Upper lobe of right lung (tissue), 1 donor: Measurements from ENCODE around the gene MPST. TPM values are rescaled to one million over a fixed set of nuclear protein-coding genes. Genes with fewer than 3 reads are reported as not detected.

Experiments
- ATAC-seq: fragments of 200-7000 bp; cut with Tn5 transposase; one replicate; pipeline ENCODE4 v1.9.1; 2020; ENCODE audit warnings: mild to moderate bottlenecking, moderate library complexity
- DNase-seq: peaks from one replicate; pipeline ENCODE4 v3.0.0-alpha.2; 2020
- H3K27ac ChIP-seq: fragments of 200-600 bp; one replicate; pipeline ENCODE4 v1.8.0; 2022
- H3K27me3 ChIP-seq: fragments of 200-600 bp; one replicate; pipeline ENCODE4 v1.8.0; 2022; ENCODE audit warnings: mild to moderate bottlenecking
- H3K36me3 ChIP-seq: fragments of 200-600 bp; one replicate; pipeline ENCODE4 v1.8.0; 2022
- H3K4me1 ChIP-seq: fragments of 200-600 bp; one replicate; pipeline ENCODE4 v1.8.0; 2022
- H3K4me3 ChIP-seq: fragments of 200-600 bp; one replicate; pipeline ENCODE4 v1.8.0; 2022; ENCODE audit warnings: mild to moderate bottlenecking
- H3K9me3 ChIP-seq: fragments of 200-600 bp; one replicate; pipeline ENCODE4 v1.8.0; 2022
- CTCF ChIP-seq: fragments of 200-600 bp; IDR thresholded peaks from one replicate; pipeline ENCODE4 v1.8.0; 2022; ENCODE audit warnings: antibody characterized with exemption
- intact Hi-C: fragments of 100-400 bp; cut with DNase I; formaldehyde crosslinking; loops from one replicate; pipeline ENCODE4 v1.11.0; 2022
- long read RNA-seq: library from polyadenylated mRNA; unstranded; transcript quantifications from one replicate; pipeline ENCODE4 v2.0.0, GENCODE V29; 2021
- total RNA-seq: library from RNA; stranded (reverse); fragmentation: NEBNext Ultra II Directional; extraction: Animal tissue kit (Norgen Biotek cat#: 25700); gene quantifications from one replicate; pipeline ENCODE4 v1.2.1, GENCODE V29; 2021
- donor health status: DM: no; HTN: yes; CAD: no; lungs with severe emphysema.

The MPST gene
- 71.4 TPM for total RNA-seq
- long read RNA-seq, full-length matches to known transcripts = 188 of 250 reads
- long read RNA-seq, partial matches to known transcripts = 31 of 250 reads
- long read RNA-seq, other reads (novel, unspliced or antisense) = 31 of 250 reads

GRCh38 chr22:37019309-37020191 lies at the start of gene MPST, which contains the start of gene TST:
Gene MPST, plus strand, starts transcription at chr22:37019742. Its CDS starts 95 bp downstream, at chr22:37019837.
Gene TST, minus strand, starts transcription at chr22:37019447. Its CDS starts 715 bp downstream, at chr22:37018732.
- H3K36me3 ChIP-seq = peaks cover 12% of the 10 kb centered on the region
- TF ChIP-seq CTCF = no peak
- ATAC-seq (peak; percentile 85), DNase-seq (peak; percentile 93)
- H3K9me3 ChIP-seq = no peaks in the 10 kb centered on the region
- intact Hi-C loops = no loop called here
- H3K27ac ChIP-seq = peak within 1 kb of the TSS; percentile 90
- H3K27me3 ChIP-seq = no peaks in the 10 kb centered on the region
- H3K4me3 ChIP-seq = peak within 1 kb of the TSS; percentile 92
- H3K4me1 ChIP-seq = peaks cover 56% of the 10 kb centered on the region

GRCh38 chr22:36971341-36972125 lies 48.0 kb upstream of the MPST start:
- Histone ChIP-seq H3K36me3 (no peaks in the 10 kb centered on the region), H3K4me3 (no peak overlapping the region), H3K27me3 (no peaks in the 10 kb centered on the region), H3K27ac (no peak overlapping the region), H3K4me1 (no peaks in the 10 kb centered on the region), H3K9me3 (no peaks in the 10 kb centered on the region)
- no peak for ATAC-seq
- TF ChIP-seq CTCF = no peak
- intact Hi-C loops = no loop called here
- DNase-seq = no peak

- H3K9me3 ChIP-seq = no peaks in the 10 kb centered on the region
Observed at GRCh38 chr22:36976606-36977005, 42.9 kb upstream of the MPST start.

GRCh38 chr22:36977401-36977861 lies 42.1 kb upstream of the MPST start:
- peak; percentile 41 for TF ChIP-seq CTCF
- Histone ChIP-seq H3K9me3 (no peaks in the 10 kb centered on the region), H3K4me1 (no peaks in the 10 kb centered on the region), H3K27me3 (no peaks in the 10 kb centered on the region), H3K36me3 (no peaks in the 10 kb centered on the region), H3K27ac (peak overlapping the region; percentile 56), H3K4me3 (peak overlapping the region; percentile 50)
- intact Hi-C loops = no loop called here
- DNase-seq (peak; percentile 89), ATAC-seq (peak; percentile 85)

More at GRCh38 chr22:36976606-36977005, 42.9 kb upstream of the MPST start:
- DNase-seq (no peak), ATAC-seq (no peak)
- no peak overlapping the region for H3K4me3 ChIP-seq
- H3K27me3 ChIP-seq = no peaks in the 10 kb centered on the region
- no peaks in the 10 kb centered on the region for H3K36me3 ChIP-seq
- intact Hi-C loops = no loop called here
- H3K4me1 ChIP-seq = no peaks in the 10 kb centered on the region
- no peak for TF ChIP-seq CTCF
- no peak overlapping the region for H3K27ac ChIP-seq

- Histone ChIP-seq H3K4me3 (peak overlapping the region; percentile 50), H3K4me1 (no peaks in the 10 kb centered on the region), H3K27ac (peak overlapping the region; percentile 56), H3K27me3 (no peaks in the 10 kb centered on the region), H3K36me3 (no peaks in the 10 kb centered on the region), H3K9me3 (no peaks in the 10 kb centered on the region)
- ATAC-seq (peak; percentile 99), DNase-seq (peak; percentile 94)
- intact Hi-C loops = no loop called here
- TF ChIP-seq CTCF = peak; percentile 94
Observed at GRCh38 chr22:36977947-36978660, 41.4 kb upstream of the MPST start.
